GM21576 (cell line): Measurements from ENCODE around the gene SREBF1.

Source experiments
- ATAC-seq: cut with Tn5 transposase; IDR thresholded peaks from one replicate; pipeline ENCODE4 v1.9.1; 2021; ENCODE audit warnings: mild to moderate bottlenecking, moderate library complexity; ENCODE audit not compliant: unreplicated experiment

Gene SREBF1

DNA sequence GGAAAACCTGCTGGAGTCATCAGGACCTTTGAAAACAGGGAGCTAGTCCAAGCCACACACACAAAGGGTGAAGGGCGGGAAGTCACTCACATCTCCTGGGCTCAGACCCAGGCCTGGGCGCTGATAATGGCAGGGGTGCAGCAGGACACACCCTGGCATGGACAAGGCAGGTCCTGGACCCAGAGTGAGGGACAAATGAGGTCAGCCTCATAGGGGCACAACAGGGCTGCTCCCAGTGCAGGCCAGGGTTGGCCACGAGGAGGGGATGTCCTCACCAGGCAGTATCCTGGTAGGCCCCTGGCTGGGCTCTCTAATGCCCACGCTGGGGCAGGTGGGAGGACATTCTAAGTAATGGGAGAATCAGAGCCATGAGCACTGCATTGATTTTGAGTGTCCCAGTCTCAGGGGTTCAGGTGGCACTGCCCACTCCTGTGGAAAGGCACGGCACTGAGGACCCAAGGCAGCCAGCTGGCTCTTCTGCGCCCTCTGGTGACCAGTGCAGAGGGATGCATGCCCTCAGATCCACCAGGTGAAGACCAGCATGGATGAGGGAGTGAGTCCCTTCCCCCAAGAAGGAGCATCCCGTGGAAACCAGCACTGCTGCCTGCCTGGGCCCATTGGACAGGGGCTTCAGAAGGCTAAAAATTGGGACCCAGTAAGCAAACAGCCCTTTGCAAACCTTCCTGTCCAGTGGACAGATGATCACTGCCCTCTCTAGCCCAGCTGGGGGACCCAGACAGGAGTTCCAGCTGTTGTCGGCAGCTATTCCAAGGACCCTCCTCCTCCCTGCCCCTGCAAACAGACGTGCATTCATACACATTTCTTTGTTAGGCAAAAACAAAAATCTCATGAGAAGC, 23.4 kb upstream of the SREBF1 start:
- ATAC-seq: peak; percentile 47

DNA sequence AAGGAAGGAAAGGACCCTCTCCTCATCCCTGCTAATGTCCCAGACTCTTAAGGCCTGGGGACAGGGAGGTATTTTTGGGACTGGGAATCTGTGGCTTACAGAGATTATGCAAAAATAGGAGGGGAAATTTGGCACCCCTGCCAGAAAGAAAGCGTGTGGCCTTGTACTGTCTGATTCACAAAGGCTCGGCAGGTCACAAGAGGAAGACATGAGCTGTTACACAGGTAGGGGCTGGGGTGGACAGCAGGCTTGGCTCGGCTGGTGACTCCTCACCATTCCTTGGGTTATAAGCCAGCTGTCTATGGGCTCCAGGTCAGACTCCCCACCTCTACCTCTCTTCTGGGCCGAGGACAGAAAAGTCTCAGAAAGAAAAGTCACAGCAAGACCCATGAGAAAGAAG, 20.7 kb upstream of the SREBF1 start:
- no peak for ATAC-seq

DNA sequence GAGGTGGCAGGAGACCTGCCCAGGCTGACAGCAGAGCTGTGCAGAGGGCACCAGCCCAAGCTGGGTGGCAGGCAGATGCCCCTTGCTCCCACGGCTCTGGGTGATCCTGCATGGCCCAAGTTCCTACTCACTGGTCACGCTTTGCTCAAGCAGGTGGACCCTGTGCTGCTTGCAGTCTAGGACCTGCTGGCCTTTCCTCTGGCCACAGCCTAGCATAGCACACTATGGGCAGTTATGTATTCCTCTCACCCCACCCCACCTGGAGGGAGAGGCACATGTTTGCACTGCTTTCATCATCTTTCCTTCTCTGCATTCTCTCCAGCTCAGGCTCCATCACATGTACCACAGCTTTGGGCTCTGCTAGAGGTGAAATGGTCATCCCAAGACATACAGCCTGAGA, 19.6 kb upstream of the SREBF1 start:
- no peak for ATAC-seq

DNA sequence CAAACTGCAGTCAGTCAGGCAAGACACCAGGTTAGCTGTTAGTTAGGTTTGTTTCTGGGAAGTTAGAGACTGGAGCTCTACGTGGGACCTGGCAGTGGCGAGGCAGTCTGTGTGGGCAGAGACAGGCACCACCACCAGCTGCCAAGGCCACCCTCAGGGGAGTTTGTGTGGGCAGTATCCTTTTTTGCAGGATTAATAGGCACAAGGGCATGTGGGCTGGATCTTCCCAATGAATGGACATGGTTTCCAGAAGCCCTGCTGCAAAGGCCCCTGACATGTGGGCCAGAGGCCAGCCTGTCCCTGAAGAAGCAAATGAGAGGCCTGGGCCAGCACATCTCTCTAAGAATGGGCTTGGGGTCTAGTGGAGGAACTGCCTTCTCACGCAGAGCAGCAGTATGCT, 19.2 kb upstream of the SREBF1 start:
- ATAC-seq: no peak

DNA sequence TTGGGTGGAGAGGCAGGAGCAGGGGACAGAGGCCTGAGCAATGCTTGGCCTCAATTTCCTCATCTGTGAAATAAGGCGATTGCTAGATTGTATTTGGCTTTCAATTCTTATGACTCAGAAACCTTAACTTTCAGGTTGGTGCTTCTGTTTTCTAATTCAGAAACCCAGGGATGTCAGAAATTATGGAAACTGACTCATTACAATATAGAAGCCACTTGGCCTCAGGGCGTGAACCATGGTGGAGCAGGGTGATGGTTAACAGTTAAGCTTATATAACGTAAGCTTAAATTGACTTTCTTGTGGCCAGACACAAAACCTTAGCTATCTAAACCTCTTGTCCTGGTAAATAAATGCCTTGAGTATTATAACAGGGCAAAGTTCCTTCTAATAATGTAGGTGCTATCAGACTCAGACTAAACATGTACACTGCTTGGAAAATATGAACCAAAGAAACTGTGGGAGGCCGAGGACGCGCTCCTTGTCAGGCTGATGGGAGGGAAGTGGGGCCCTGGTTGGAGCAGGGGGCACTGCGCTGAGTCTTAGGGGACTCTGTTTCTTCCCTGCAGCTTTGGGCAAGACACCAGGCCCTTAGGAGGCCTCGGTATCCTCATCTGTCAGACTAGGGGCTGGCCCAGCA, 17.1 kb upstream of the SREBF1 start:
- ATAC-seq: no peak

DNA sequence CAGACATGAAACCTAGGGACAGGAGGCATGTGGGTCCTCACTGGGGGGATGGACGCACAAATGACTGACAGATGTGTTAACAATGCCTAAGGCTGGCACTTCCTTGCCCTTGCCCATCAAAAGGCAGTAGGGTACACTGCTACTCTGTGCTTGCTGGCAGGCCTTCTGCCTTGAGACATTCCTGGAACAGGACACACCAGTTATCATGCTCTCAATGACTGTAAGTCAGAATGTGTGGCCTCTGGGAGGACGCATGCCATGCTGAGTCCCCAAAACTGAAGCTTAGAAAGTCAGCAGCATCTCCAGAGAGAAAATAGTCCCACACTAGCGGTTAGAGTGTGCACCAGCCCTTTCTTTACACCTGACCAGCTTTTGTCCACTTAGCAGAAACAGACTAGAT, 16.1 kb upstream of the SREBF1 start:
- no peak for ATAC-seq

DNA sequence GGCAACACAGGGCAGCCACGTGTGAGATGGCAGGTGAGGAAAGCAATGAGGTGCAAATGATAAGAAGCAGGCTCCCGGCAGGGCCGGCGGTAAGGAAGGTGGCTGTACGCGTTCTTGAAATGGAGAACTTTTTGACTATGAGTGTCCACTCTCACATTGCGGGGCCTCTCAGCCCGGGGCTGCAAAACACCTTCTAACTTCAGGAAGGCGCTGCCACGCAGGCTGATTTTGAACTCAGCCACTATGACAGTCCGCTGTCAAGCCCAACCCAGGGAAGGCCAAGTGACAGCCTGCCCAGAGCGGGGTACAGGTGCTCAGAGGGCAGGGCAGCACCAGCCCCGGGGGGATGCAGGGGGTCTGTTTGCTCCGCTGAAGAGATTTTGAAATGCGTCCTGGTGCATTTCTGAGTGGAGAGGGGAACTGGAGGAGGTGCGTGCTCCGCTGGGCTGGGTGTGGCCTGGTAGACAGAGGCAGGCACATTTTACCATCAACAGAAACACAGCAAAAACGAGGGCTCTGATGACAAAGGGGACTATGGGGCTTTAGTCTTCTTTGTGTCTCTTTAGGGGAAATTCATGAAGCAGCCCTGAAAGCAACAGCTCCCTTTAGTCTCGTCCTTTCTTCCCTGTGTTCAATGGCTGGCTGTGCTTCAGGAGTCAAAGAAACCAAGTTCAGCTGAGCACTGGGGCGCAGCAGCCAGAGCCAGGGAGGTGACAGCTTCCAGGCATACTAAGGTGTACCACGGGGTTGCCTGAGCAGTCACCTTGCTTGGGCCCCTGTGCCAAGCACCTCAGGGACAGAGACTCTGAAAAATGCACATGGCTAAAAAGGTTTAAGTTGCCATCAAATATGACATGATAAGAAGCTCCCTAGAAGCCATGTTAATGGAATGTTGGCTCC, 14.6 kb upstream of the SREBF1 start:
- no peak for ATAC-seq

DNA sequence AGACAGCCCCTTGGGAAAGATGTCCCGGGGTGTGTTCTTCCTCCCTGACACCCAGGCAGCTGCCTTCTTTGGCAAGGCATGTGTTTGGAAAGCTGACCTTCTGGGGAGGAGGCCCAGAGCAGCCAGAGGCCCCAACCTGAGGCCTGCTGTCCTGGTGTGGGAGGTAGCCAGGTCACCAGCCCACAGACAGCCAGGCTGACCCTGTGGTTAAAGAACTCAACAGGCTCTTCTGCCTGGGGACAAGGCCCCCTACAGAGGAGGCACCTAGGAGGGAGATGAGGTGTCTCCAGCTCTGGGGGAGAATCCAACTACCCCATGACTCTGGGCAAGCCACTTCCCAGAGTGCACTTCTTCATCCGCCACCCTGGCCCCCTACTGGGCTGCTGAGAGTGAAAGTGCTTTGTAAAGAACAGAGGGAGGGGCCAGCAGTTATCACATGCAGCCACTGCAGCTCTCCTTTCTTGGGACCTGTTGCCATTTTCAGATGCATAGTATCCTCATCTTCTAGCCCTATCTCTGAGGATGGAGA, 13.1 kb upstream of the SREBF1 start:
- ATAC-seq: no peak

DNA sequence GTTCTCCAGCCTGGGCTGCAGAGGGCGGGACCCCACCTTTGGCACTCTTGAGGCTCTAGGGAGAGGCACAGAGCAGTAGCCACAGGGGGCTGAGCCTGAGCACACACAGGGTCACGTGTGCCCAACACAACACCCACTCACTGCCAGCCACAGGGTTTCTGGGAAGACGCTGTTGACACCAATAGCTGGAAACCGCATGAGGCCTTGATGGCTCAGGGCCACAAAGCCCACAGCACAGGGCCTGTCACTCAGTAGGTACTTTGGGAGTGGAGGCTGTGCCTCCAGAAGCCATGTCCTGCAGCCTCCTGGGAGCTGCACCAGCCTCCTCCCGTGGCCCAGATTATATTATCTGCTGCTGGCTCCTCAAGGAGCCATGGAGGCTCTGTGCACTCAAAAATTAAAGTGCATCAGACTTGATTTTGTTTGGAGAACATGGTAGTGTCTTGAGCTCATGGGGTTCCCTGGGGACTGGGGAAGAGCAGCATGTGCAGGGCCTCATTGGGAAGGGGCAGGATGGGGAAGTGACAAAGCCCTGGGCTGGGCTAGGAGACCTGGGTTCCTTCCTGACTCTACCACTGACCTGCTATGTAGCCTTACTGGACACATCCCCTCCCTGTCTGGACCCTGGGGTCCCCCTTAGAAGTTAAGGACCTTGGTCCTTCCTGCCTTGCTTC, 12.5 kb upstream of the SREBF1 start:
- ATAC-seq: no peak

DNA sequence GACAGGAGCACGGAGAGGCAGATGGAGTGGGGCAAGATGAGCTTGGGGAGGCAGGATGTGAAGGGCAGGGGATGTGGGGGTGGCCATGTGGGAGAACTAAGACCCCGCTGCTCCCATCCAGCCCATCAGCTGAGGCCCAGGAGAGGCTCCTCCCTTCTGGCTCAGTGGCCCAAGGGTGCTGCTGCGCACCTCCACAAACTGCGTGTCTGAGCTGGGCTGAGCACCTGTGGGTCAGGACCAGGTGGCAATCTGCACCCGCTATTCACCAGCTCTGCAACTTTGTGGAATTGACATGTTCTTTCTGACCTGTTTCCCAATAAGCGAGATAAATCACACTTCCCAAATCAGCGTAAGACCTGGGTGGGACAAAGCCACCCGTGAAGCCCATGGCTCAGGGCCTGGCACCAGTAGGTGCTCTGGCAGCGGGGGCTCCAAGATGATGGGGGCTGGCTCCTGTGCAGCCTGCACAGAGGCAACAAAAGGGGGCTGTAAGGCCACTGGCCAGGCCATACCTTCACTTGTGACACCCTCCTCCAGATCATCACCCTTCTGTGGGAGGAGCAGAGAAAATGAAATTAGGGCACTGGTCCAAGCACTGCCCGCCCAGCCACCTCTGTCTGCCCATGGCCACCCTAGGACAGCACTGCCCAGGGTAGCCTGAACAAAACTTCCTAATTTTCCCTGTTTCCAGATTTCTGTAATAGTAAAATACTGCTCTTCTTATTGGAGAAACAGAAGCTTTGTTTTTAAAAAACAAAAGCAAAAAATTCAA, 11.7 kb upstream of the SREBF1 start:
- no peak for ATAC-seq

DNA sequence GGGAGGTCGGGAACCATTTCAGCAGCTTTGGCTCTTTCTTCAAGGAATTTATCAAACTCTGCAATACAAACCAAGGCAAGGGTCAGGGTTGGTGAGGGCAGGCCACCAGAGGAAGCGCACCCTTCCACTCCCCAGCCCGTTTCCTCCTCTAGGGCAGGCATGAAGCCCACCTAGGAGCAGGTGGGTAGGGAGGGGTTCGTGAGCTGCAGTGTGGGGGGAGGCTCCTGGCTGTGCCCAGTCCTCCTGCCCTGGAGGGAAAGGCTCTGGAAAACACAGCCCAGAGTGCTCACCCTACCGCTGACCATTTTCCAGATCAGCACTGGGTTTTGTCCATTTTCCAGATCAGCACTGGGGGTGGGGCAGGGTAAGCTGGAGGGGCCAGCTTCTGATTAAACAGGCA, 10.9 kb upstream of the SREBF1 start:
- ATAC-seq: no peak

DNA sequence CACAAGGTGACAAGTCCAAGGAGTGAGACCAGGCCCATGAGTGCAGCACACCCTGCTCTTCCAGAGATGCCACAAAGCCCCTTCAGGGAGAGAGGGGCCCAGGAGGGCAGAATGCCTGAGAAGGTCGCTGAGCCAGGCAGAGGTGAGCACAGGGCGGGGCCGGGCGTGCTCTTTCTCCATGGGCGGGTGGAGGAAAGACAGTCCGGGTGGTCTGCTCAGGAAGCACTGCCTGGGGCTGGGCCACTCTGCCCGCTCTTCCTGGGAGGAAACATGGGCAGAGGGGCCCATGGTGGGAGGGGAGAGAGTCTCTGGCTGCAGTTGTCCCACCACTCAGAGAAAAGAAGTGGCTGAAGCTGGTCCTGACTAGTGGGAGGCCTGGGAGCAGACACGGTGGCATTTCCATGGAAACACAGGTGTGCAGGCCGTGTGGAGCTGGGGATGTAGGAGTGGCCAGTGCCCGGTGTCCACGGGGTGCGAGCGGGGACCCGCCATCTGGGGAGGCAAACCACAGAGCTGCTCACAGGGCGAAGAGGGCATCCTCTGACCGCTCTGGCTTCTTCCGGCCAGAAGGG, 10.4 kb upstream of the SREBF1 start:
- ATAC-seq: no peak

DNA sequence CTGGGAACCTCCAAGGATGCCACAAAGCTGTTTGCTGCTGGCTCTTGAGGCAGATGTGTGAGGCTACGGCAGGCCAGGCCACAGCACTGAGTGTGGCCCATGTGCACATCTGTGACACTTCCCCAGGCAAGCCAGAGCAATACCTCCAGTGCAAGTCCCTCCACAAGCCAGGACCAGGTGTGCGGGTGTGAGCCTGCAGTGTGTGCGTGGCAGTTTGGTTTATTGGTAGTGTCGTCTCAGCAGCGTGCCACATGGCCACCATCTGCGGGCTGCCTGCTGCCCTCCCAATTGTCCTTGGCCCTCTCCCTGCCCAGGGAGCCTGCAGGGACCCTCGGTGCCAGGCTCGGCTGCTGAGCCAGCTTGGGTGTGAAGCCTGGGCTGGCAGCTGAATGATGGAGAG, 9.9 kb upstream of the SREBF1 start:
- no peak for ATAC-seq

DNA sequence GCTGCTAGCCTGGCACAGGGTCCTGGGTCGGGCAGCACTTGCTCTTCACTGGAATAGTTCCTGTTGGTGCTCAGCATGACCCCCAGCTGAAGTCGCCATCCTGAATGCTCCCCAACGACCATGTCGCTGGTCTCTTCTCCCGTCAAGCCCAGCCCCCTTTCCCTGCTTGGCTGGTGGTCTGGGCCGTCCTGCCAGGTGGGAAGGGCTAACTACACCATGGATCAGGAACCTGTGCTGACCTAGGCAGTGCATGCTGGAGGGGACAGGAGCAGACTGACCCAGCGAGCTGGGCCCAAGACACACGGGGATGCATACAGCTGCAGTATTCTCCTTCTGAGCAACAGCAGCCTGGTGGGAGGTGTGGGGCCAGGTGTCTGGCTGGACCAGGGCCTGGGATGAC, 9.2 kb upstream of the SREBF1 start:
- ATAC-seq: no peak

DNA sequence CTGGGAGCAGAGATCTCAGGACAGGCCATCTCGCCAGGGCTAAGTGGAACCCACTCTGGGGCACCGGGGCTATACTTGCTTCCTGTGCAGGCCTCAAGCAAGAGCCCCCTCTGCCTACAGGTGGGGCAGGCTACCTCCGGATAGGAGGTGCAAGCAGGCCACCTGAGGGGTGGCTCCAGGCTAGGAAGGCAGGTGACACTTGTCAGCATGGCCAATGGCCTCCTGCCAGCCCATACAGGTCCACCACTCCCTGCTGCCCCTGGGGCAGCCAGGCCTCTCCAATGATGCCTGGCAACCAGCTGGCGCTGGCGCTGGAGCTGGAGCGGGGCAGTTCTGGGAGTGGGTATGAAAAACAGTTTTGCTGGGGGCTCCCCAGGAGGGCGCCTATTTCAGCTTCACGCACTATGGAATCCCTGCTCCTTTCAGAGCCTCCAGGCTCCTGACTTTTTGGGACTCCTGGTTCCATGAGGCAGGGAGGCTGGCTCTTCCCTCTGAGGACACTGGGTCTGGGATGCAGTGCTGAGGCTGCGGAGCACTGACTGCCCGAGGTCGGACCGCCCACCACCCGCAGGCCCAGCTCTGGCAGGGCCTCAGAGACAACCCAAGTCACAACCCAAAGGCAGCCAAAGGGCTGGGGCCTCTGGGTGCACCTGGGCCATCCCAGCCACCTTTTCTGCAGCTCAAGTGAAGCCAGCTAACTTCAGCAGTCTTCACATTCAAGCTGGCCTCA, 8.4 kb upstream of the SREBF1 start:
- ATAC-seq: no peak

DNA sequence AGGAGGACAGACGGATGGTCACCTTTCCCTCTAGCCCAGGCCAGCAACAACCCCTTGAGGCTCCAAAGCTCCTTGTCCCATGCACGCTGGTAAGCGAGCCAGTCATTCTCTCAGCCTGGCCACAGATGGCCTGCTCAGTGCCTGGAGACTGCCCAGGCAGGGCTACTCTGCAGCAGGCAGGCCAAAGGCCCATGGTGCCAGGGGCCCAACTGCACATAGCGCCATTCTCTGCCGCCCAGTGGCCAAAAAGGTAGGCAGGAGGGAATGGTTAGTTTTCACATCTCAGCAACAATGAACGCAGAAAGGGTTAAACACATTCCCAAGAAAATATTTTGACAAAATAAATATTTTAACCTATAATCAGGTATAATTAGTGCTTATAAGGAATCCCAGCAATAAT, 7.7 kb upstream of the SREBF1 start:
- no peak for ATAC-seq

DNA sequence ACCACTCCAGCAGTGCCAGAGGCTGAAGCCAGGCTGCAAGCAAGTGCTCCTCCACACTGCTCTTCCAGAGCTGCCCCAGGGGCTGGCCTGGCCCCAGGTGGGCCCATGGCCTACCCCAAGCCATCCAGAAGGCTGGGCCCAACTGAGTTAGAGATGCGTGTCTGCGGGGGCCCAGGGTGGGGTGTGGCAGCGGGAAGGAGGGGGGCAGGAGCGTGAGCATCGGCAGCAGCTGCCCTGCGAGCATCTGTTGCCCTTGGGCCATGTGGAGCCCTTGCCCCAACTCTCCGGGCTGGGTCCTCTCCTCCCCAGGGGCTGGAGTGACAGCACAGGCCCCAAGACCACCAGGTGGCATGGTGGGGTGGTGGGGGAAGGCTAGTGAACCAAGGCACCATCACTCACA, 7.3 kb upstream of the SREBF1 start:
- ATAC-seq: no peak

DNA sequence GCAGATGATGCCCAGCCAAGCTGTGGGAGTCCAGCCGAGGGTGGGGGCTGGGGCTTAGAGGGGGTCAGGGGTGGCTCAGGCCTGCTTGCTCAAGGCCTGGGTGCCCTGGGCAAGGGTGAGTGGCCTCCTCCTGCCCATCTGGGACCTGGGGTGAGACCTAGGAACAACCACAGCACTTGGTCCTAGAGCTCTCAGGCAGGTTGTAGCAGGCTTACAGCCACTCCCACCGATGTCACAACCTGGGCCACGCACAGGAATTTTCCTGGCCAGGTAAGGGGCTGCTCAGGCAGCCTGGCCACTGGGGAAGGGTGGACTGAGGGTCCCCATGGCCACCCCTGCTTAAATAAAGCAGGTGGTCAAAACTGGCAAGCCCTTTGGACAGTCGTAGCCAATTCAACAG, 6.3 kb upstream of the SREBF1 start:
- no peak for ATAC-seq
